Activated naive CD4-positive, alpha-beta T cell treated with anti-CD3 and anti-CD28 coated beads for 36 hours (primary cell): ENCODE results near the gene MYCBPAP. TPM values are rescaled to one million over a fixed set of nuclear protein-coding genes. Genes with fewer than 3 reads are reported as not detected.

Source experiments
- CTCF ChIA-PET: fragments of 350-600 bp; sonication (Branson Sonifier 250); formaldehyde crosslinking; loops from one replicate; lab custom pipeline; 2021; ENCODE audit warnings: antibody characterized with exemption; lab: Charles Lee
- DNase-seq: peaks from one replicate; pipeline ENCODE4 v3.0.0-alpha.2; 2020
- H3K27ac Mint-ChIP-seq: one replicate; pipeline ENCODE4 v1.8.0; 2021; ENCODE audit warnings: mild to moderate bottlenecking, mixed read lengths
- H3K27me3 Mint-ChIP-seq: one replicate; pipeline ENCODE4 v1.8.0; 2021; ENCODE audit warnings: low read depth, mixed read lengths
- H3K36me3 Mint-ChIP-seq: one replicate; pipeline ENCODE4 v1.8.0; 2021; ENCODE audit warnings: low read depth, mixed read lengths
- H3K4me1 Mint-ChIP-seq: one replicate; pipeline ENCODE4 v1.8.0; 2021; ENCODE audit warnings: low read depth, mixed read lengths
- H3K4me3 Mint-ChIP-seq: one replicate; pipeline ENCODE4 v1.8.0; 2021; ENCODE audit warnings: mild to moderate bottlenecking, moderate library complexity, mixed read lengths
- H3K9me3 Mint-ChIP-seq: one replicate; pipeline ENCODE4 v1.8.0; 2021; ENCODE audit warnings: mixed read lengths
- intact Hi-C: fragments of 100-400 bp; cut with micrococcal nuclease; formaldehyde crosslinking; loops from one replicate; pipeline ENCODE4 v1.15.1; 2023
- total RNA-seq, 2 experiments: library from RNA; stranded (reverse); gene quantifications; one replicate each; pipeline ENCODE4 v1.2.3, GENCODE V29; 2021

MYCBPAP gene
- total RNA-seq, 2 experiments from 2014 or later, result 5.5 to 5.8 TPM

DNA sequence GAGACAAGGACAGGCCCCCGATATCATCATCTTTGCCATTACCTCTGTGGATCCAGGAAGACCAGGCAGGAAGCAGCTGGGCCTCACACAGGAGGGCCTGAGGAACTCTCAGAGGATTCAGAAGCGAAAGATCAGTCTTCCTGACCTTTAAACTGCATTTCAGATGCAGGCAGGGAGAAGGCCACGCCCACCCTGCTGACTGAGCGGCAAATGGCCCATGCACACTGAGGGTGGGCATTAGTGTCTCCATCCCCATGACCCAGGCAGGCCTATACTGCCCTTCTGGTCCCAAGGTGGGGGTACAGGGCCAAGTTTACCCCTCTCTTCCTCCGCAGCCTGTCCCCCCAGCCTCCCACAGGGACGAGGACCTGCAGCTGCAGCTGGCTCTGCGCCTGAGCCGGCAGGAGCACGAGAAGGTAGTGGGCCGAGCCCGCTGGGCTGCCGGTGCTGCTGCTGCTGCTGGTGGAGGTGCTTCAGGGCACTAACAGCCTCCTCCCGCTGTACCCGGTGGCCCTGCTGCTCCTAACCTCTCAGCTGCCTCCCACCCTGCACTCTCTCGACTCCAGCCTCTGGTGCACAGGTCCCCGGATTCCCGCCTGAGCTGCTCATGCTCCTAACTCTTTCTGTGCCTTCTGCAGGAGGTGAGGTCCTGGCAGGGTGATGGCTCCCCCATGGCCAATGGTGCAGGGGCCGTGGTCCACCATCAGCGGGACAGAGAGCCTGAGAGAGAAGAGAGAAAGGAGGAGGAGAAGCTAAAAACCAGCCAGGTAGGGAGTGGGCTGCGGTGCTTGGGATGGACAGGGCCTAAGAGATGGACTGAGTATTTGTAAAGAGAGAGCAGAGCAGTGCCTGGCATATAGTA is 30.5 kb downstream of the MYCBPAP start:
- Mint-ChIP-seq H3K27ac (no peak overlapping the region), H3K4me3 (no peak overlapping the region), H3K9me3 (no peaks in the 10 kb centered on the region), H3K27me3 (peaks cover 7% of the 10 kb centered on the region), H3K36me3 (no peaks in the 10 kb centered on the region), H3K4me1 (peaks cover 15% of the 10 kb centered on the region)
- intact Hi-C loops, result no loop called here
- DNase-seq, result no peak
- CTCF ChIA-PET, result interaction anchor here (0.6 kb wide), 1 partner anchor 62 kb away, joined by 3 read pairs; no protein-coding TSS in a partner anchor

DNA sequence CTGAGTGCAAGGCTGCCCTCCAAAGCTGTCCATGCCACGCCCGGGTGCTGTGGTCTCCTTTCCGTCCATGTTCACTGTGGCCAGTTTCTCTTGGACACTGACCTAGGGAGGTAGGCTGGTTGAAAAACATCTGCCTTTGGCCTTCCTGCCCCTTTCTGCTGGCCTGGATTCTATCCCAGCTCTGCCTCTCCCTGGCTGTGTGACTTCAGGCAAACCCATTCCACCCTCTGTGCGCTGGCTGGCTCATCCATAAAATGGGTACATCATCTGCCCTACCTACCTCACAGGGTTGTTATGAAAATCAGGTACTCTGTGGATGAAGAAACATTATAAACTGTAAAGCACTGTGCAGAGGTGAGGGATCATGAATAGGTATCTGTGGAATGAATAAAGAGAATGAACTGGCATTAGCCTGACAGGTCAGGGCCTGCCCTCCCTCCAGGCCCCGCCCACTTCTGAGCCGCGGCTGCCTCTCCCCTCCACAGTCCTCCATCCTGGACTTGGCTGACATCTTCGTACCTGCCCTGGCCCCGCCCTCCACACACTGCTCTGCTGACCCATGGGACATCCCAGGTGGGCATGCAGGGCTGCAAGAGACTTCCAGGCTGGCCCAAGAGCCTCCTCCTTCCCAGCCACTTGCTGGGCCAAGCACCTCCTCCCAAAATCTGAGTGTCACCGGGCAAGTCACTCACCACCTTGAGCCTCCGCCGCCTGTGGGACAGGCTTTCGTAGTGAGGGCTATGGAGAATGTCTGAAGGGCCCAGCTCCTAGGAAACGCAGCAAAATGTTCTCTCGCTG is 31.7 kb downstream of the MYCBPAP start:
- Mint-ChIP-seq H3K9me3 (no peaks in the 10 kb centered on the region), H3K36me3 (no peaks in the 10 kb centered on the region), H3K27me3 (no peaks in the 10 kb centered on the region), H3K27ac (no peak overlapping the region), H3K4me1 (peaks cover 10% of the 10 kb centered on the region), H3K4me3 (no peak overlapping the region)
- intact Hi-C loops, result loop anchor here (10.0 kb wide), 1 partner anchor 615 kb away; the partner anchor contains the start of gene NME1
- CTCF ChIA-PET, result interaction anchor here (0.6 kb wide), 1 partner anchor 277 kb away, joined by 3 read pairs; no protein-coding TSS in a partner anchor
- DNase-seq, result no peak

- Mint-ChIP-seq H3K36me3 (no peaks in the 10 kb centered on the region), H3K4me3 (no peak overlapping the region), H3K27me3 (peaks cover 2% of the 10 kb centered on the region), H3K9me3 (no peaks in the 10 kb centered on the region), H3K27ac (no peak overlapping the region), H3K4me1 (peaks cover 10% of the 10 kb centered on the region)
- DNase-seq, result no peak
- CTCF ChIA-PET, result interaction anchor here (0.6 to 5.0 kb wide), 6 partner anchors 35 to 276 kb away, joined by 3 to 29 read pairs (median 8); partner anchors contain the start of gene RSAD1
- intact Hi-C loops, result loop anchor here (1.0 to 10.0 kb wide), 2 partner anchors 58 to 614 kb away; partner anchors contain the start of gene NME1
Observed at GRCh38 chr17:50540560-50541401, 32.5 kb downstream of the MYCBPAP start.

DNA sequence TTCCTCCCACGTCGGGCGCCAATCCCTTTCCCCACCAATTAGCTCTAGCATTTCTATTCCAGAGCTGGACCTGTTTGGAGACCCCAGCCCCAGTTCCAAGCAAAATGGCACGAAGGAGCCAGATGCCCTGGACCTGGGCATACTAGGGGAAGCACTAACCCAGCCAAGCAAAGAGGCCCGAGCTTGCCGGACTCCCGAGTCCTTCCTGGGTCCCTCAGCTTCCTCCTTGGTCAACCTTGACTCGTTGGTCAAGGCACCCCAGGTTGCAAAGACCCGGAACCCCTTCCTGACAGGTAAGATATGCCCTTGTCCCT is 33.1 kb downstream of the MYCBPAP start:
- H3K4me1 Mint-ChIP-seq, result peaks cover 10% of the 10 kb centered on the region
- intact Hi-C loops, result loop anchor here (1.0 to 10.0 kb wide), 2 partner anchors 59 to 613 kb away; partner anchors contain the start of gene NME1
- H3K27ac Mint-ChIP-seq, result no peak overlapping the region

DNA sequence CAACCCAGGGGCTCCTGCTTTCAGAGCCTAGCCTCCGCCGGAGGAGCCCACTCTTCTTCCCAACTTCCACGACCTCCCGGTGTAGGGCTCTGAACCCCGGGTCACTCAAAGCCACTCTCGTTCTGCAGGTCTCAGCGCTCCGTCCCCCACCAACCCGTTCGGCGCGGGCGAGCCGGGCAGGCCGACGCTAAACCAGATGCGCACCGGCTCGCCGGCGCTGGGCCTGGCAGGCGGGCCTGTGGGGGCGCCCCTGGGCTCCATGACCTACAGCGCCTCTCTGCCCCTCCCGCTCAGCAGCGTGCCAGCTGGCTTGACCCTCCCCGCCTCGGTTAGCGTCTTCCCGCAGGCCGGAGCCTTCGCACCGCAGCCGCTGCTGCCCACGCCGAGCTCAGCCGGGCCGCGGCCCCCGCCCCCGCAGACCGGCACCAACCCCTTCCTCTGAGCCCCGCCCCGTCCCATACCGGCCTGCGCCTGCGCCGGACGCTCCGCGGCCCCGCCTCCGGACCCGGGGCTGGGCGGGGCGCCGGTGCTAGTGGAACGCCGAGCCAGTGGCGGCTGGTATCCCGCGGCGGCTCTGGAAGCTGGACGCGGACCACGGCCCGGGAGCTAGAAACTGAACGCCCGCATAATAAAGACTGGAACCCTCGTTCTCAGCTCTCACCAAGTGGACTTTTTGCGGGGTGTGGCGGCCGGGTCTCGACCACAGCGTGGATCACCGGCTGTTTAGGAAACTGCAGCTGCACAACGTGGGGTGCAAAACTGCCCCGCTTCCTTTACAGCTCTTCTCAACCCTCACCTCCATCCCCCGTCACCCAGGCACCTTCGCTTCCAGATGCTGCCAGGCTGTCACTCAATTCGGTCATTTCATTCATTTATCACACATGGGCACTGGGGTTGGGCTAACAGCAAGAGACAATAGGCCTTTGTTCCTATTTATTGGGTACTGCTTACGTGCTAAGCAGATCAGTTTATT is 33.8 kb downstream of the MYCBPAP start:
- Mint-ChIP-seq H3K9me3 (no peaks in the 10 kb centered on the region), H3K36me3 (no peaks in the 10 kb centered on the region), H3K27me3 (peaks cover 2% of the 10 kb centered on the region), H3K27ac (no peak overlapping the region), H3K4me1 (peaks cover 12% of the 10 kb centered on the region), H3K4me3 (peak overlapping the region; percentile 64)
- CTCF ChIA-PET, result interaction anchor here (0.6 to 5.0 kb wide), 8 partner anchors 8 to 89 kb away, joined by 3 to 29 read pairs (median 5); partner anchors contain the start of gene RSAD1
- intact Hi-C loops, result loop anchor here (1.0 to 10.0 kb wide), 4 partner anchors 31 to 613 kb away; partner anchors contain the start of genes NME1 and RSAD1
- peak; percentile 81 for DNase-seq

More for the DNA sequence above, 33.1 kb downstream of the MYCBPAP start:
- CTCF ChIA-PET, result interaction anchor here (0.6 to 5.0 kb wide), 7 partner anchors 9 to 89 kb away, joined by 3 to 29 read pairs (median 6); partner anchors contain the start of gene RSAD1
- Mint-ChIP-seq H3K27me3 (peaks cover 2% of the 10 kb centered on the region), H3K4me3 (peak overlapping the region; percentile 64), H3K9me3 (no peaks in the 10 kb centered on the region), H3K36me3 (no peaks in the 10 kb centered on the region)
- DNase-seq, result no peak

DNA sequence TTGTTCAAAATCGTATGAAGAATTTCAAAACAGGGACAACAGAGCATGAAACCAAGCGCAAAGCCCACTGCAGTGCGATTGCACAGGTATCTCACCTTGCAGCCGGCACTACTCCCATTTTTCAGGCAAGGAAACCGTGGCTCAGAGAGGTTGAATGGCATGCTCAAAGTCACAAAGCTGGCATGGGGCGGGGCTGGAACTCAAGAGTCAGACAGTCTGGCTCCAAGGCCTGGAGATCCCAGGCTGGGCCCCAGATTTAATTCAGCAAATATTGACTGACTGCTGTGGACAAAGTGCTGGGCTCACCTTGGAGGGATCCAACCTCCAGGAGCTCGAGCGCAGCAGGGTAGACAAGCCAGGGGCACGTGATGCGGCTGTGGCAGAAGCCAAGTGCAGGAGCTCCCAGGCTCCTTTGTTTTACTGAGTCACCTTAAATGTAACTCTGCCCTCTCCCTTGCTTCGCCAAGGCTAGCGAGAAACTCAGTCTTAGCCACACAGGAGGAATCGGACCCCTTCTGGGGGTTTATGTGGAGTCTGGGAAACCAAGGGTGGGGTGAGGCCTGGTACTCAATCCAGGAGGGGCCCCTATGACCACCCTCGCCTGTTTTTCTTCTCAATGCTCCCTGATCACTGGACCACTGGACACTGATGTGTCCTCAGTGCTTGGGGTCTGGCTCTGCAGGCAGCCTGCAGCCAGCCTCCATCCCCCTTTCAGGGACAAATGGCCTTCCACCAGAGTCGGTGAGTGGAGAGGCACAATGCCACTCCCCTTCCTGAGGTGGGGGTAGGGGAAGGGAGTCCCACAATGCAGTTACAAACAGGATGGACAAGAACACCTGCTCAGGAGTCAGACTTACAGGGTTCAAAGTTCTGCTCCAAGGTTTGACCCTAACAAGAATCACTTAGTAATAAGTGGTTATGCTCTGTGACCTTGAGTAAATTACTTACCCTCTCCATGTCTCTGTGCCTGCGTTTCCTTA is 34.8 kb downstream of the MYCBPAP start:
- Mint-ChIP-seq H3K27ac (no peak overlapping the region), H3K4me1 (peaks cover 12% of the 10 kb centered on the region), H3K9me3 (no peaks in the 10 kb centered on the region), H3K4me3 (peak overlapping the region; percentile 64), H3K27me3 (peaks cover 2% of the 10 kb centered on the region), H3K36me3 (no peaks in the 10 kb centered on the region)
- CTCF ChIA-PET, result interaction anchor here (1.1 to 5.0 kb wide), 5 partner anchors 32 to 88 kb away, joined by 3 to 29 read pairs (median 6); partner anchors contain the start of gene RSAD1
- DNase-seq, result no peak
- intact Hi-C loops, result loop anchor here (1.0 to 10.0 kb wide), 3 partner anchors 32 to 612 kb away; partner anchors contain the start of genes NME1 and RSAD1

GRCh38 chr17:50544516-50544915 is 36.3 kb downstream of the MYCBPAP start:
- CTCF ChIA-PET, result interaction anchor here (1.1 to 5.0 kb wide), 3 partner anchors 72 to 238 kb away, joined by 3 to 29 read pairs (median 3); no protein-coding TSS in a partner anchor
- DNase-seq, result no peak
- H3K9me3 Mint-ChIP-seq, result no peaks in the 10 kb centered on the region
- intact Hi-C loops, result loop anchor here (10.0 kb wide), 1 partner anchor 610 kb away; the partner anchor contains the start of gene NME1
- H3K4me3 Mint-ChIP-seq, result no peak overlapping the region
- no peaks in the 10 kb centered on the region for H3K36me3 Mint-ChIP-seq
- no peak overlapping the region for H3K27ac Mint-ChIP-seq
- H3K4me1 Mint-ChIP-seq, result peaks cover 12% of the 10 kb centered on the region
- H3K27me3 Mint-ChIP-seq, result peaks cover 2% of the 10 kb centered on the region

DNA sequence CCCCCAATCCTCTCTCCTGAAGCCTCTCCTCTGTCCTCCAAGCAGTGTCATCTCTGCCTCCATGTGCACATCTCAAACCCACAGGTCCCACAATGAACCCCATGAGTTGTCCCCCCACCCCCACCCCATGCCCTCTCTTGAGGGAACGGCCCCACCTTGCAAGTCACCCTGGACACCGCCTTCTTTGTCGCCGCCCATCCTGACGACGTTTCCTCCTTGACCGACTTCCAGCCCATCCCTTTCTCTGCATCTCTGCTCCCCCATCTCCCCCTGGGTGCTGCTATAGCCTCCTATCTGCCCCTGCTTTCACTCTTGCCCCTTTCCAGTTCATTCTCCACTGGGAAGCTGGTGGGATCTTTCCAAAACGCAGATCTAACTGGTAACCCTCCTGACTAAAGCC is 37.1 kb downstream of the MYCBPAP start:
- intact Hi-C loops, result loop anchor here (10.0 kb wide), 1 partner anchor 609 kb away; the partner anchor contains the start of gene NME1
- H3K9me3 Mint-ChIP-seq, result no peaks in the 10 kb centered on the region
- H3K36me3 Mint-ChIP-seq, result no peaks in the 10 kb centered on the region
- H3K27ac Mint-ChIP-seq, result no peak overlapping the region
- peaks cover 12% of the 10 kb centered on the region for H3K4me1 Mint-ChIP-seq
- H3K4me3 Mint-ChIP-seq, result no peak overlapping the region
- CTCF ChIA-PET, result interaction anchor here (1.1 to 5.0 kb wide), 3 partner anchors 64 to 237 kb away, joined by 3 to 29 read pairs (median 4); no protein-coding TSS in a partner anchor
- H3K27me3 Mint-ChIP-seq, result peaks cover 2% of the 10 kb centered on the region
- DNase-seq, result no peak

- intact Hi-C loops, result loop anchor here (1.0 to 10.0 kb wide), 9 partner anchors 64 to 608 kb away; partner anchors contain the start of genes NME1 and RSAD1
- Mint-ChIP-seq H3K9me3 (no peaks in the 10 kb centered on the region), H3K27ac (no peak overlapping the region), H3K36me3 (no peaks in the 10 kb centered on the region), H3K4me1 (peaks cover 10% of the 10 kb centered on the region), H3K27me3 (peaks cover 2% of the 10 kb centered on the region), H3K4me3 (peak overlapping the region; percentile 74)
- CTCF ChIA-PET, result interaction anchor here (0.6 to 1.7 kb wide), 9 partner anchors 9 to 306 kb away, joined by 3 to 11 read pairs (median 4); no protein-coding TSS in a partner anchor
- no peak for DNase-seq
Observed at GRCh38 chr17:50546701-50547034, 38.4 kb downstream of the MYCBPAP start.
